Measurements from ENCODE around the gene DGCR2.

DNA sequence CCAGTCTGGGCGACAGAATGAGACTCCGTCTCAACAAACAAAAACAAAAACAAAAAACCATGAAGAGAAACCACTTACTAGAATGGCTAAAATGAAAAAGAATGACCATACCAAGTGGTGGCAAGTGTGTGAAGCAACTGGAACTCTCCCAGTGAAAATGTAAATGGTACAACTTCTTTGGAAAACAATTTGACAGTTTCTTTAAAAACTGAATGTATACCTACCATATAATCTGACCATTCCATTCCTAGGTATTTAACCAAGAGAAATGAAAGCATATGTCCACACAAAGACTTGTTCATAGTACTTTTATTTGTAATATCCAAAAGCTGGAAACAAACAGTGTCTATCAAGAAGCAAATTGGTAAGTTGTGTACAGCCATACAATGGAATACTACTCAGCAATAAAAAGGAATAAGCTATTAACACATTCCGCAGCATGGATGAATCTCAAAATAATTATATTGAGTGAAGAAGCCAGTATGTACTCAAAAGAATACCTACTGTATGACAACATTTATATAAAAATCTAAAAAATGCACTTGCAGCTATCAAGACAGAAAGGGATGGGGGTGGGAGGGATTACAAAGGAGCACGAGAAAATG, 27.7 kb downstream of the DGCR2 start:
- no peak for TF ChIP-seq CREB1 (CRISPR knock-in tag; IDR thresholded peaks at IDR 0.05; ENCODE audit: low read depth)
- TF ChIP-seq, protein P1, sequence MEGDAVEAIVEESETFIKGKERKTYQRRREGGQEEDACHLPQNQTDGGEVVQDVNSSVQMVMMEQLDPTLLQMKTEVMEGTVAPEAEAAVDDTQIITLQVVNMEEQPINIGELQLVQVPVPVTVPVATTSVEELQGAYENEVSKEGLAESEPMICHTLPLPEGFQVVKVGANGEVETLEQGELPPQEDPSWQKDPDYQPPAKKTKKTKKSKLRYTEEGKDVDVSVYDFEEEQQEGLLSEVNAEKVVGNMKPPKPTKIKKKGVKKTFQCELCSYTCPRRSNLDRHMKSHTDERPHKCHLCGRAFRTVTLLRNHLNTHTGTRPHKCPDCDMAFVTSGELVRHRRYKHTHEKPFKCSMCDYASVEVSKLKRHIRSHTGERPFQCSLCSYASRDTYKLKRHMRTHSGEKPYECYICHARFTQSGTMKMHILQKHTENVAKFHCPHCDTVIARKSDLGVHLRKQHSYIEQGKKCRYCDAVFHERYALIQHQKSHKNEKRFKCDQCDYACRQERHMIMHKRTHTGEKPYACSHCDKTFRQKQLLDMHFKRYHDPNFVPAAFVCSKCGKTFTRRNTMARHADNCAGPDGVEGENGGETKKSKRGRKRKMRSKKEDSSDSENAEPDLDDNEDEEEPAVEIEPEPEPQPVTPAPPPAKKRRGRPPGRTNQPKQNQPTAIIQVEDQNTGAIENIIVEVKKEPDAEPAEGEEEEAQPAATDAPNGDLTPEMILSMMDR (conservative IDR thresholded peaks at IDR 0.05; ENCODE audit: low read depth in 2 of 2) = no peak
- TF ChIP-seq JUNB (IDR thresholded peaks at IDR 0.05; ENCODE audit: unreplicated experiment) = no peak

All from GM23338 (cell line).